Right renal pelvis (tissue), 4 donors: ENCODE results near the gene FTCDNL1. TPM values are rescaled to one million over a fixed set of nuclear protein-coding genes. Genes with fewer than 3 reads are reported as not detected.

Experiments
- polyA plus RNA-seq, 4 donors: library from polyadenylated mRNA; unstranded; fragments of 120-200 nt; gene quantifications; one replicate each; pipeline ENCODE4 v1.2.1, GENCODE V29; 2013; ENCODE audit not compliant: insufficient read length in 4 of 4

Gene FTCDNL1
- polyA plus RNA-seq, 4 donors, result 0.97 to 1.9 (median 1.3) TPM

Other genes starting within 250 kb of the FTCDNL1 start
- 10 to 100 TPM; 11.4 to 14.6 (median 13.4) TPM for gene C2orf69, start 60.1 kb upstream of the FTCDNL1 start, polyA plus RNA-seq
- 10 to 100 TPM; 12.9 to 15.8 (median 14.0) TPM for gene TYW5, start 104.3 kb upstream of the FTCDNL1 start, polyA plus RNA-seq
- 10 to 100 TPM; 30.8 to 35.0 (median 32.9) TPM for gene MAIP1, start 104.4 kb upstream of the FTCDNL1 start, polyA plus RNA-seq